ENCODE data around the gene SGTB. TPM values are rescaled to one million over a fixed set of nuclear protein-coding genes. Genes with fewer than 3 reads are reported as not detected.
"Not testable (repeated sequence)": the region's sequence is repeated elsewhere in the genome, so short reads cannot be mapped to it uniquely, and the experiment has no call there.

SGTB gene
- total and polyA plus RNA-seq, 2 of the 8 experiments (the other 6 are each of a cell fraction or from before 2014, with no cell fraction given): 2.2 to 18.7 TPM

DNA sequence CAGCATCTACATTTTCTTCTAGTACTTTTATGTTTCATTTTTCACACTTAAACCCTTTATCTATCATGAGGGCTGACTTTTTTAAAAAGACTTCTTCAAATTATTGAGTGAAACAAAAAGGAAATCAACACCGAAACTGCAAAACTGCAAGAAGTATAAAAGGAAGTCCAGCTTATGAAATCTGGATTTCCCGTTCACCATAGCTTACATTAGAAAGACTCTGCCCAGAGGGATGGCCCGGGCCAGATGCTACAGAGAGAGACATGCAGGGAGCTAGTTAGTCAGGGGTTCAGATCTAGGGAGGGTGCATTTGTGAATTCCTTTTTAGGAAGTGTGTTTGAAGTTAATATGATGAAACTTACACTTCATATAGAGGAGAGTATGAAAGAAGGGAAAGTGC lies 10.1 kb upstream of the SGTB start:
- H3K23ac ChIP-seq (ENCODE audit: insufficient read length); H3K9me3 ChIP-seq (ENCODE audit: insufficient read depth in 2 of 2, low read depth in 1 of 2, low read length in 1 of 2); H3K9ac ChIP-seq (replicated peaks in 1 of 4; ENCODE audit: extremely low read depth in 1 of 4, low read depth in 3 of 4, low read length in 3 of 4); H3K79me1 ChIP-seq (ENCODE audit: low read depth, low read length); H2BK20ac ChIP-seq (ENCODE audit: low read length); H3K4me3 ChIP-seq (ENCODE audit: extremely low read depth in 1 of 4, insufficient read depth in 2 of 4, low read depth in 3 of 4, low read length in 4 of 4); H3K27ac ChIP-seq (ENCODE audit: low read depth, low read length); H3K36me3 ChIP-seq (ENCODE audit: control insufficient read depth in 2 of 4, insufficient read depth in 4 of 4, low read length in 3 of 4); H4K5ac ChIP-seq (ENCODE audit: insufficient read length, low read depth, low read length); H2AFZ ChIP-seq (ENCODE audit: low read length); H3K14ac ChIP-seq (ENCODE audit: insufficient read length); H3K27me3 ChIP-seq (replicated peaks in 1 of 4; ENCODE audit: control insufficient read depth in 3 of 4, extremely low read depth in 1 of 4, insufficient read depth in 3 of 4, low read length in 3 of 4); H2BK5ac ChIP-seq (ENCODE audit: low read depth, low read length); H3K4me2 ChIP-seq (ENCODE audit: insufficient read depth in 1 of 2, low read depth in 2 of 2, low read length in 2 of 2); H4K91ac ChIP-seq (replicated peaks; ENCODE audit: insufficient read length, low read length); H3K4me1 ChIP-seq (replicated peaks in 1 of 4; ENCODE audit: control insufficient read depth in 3 of 4, insufficient read depth in 4 of 4, low read length in 3 of 4); H3K56ac ChIP-seq (replicated peaks; ENCODE audit: insufficient read length, low read depth, low read length); H2BK12ac ChIP-seq (ENCODE audit: low read depth, low read length); CTCF ChIA-PET (ENCODE audit: partially characterized antibody); H2BK120ac ChIP-seq (replicated peaks; ENCODE audit: low read depth, low read length); POLR2A ChIA-PET (ENCODE audit: partially characterized antibody); H4K8ac ChIP-seq (ENCODE audit: extremely low read depth, insufficient read depth, low read length); H3K23me2 ChIP-seq (ENCODE audit: low read depth, low read length); DNase-seq (ENCODE audit: low read depth in 1 of 2, low spot score in 2 of 2); H2AK5ac ChIP-seq (ENCODE audit: low read depth, low read length); H3K4ac ChIP-seq (replicated peaks; ENCODE audit: insufficient read length, low read depth, low read length); H2BK15ac ChIP-seq (ENCODE audit: low read length); H3K18ac ChIP-seq (ENCODE audit: extremely low read depth, low read length); FAIRE-seq: not testable (repeated sequence)
- WGBS, 2 experiments (ENCODE audit: extremely low coverage in 1 of 2, insufficient coverage in 1 of 2, insufficient read length in 1 of 2, insufficient replicate concordance in 2 of 2, low coverage in 1 of 2, low lambda C conversion rate in 2 of 2, missing lambda C conversion rate in 1 of 2): 91% methylated on average over 3 of the region's 3 CpGs; no CpG with 5 or more reads in 1 of the 2 experiments
- Histone ChIP-seq H4K20me1 (replicated peaks in 1 of 2; ENCODE audit: control insufficient read depth in 1 of 2, insufficient read depth in 2 of 2, low read length in 2 of 2) (peaks cover 7 to 13% of the 10 kb centered on the region in 2 experiments), H3K79me2 (ENCODE audit: control insufficient read depth in 1 of 2, insufficient read depth in 2 of 2, low read length in 2 of 2) (peaks cover 16 to 89% of the 10 kb centered on the region in 2 experiments)
